GM21723 (cell line): ENCODE results near the gene MEPE.
"Not testable (repeated sequence)": the region's sequence is repeated elsewhere in the genome, so short reads cannot be mapped to it uniquely, and the experiment has no call there.

ENCODE experiments used
- ATAC-seq: cut with Tn5 transposase; IDR thresholded peaks from one replicate; pipeline ENCODE4 v1.9.1; 2021; ENCODE audit warnings: mild to moderate bottlenecking, moderate library complexity; ENCODE audit not compliant: unreplicated experiment

Gene MEPE

GRCh38 chr4:87881115-87881514, 48.3 kb downstream of the MEPE start:
- no peak for ATAC-seq

DNA sequence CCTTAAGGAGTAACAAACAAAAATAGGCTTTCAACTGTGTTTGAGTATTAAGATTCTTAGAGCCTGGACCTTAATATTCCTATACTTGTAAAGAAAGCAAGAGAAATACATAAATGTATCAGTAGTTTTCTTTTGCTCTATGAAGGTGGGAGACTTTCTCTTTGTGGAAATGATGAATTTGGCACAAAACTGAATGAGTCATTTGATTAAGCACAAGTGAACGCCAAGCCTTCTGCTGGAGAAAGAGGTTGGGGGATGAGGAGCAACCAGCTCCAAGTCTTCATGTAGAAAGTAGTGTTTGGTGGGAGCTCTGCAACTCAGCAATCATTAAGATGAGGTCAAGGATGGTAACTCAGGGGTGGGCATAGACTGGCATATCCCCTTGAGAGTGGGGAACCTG, 49.6 kb downstream of the MEPE start:
- no peak for ATAC-seq

- no peak for ATAC-seq
Measured at GRCh38 chr4:87882861-87883260, 50.1 kb downstream of the MEPE start.

GRCh38 chr4:87884976-87885549, 52.3 kb downstream of the MEPE start:
- no peak for ATAC-seq

GRCh38 chr4:87886083-87886482, 53.3 kb downstream of the MEPE start:
- ATAC-seq, result no peak

GRCh38 chr4:87890753-87891152, 58.0 kb downstream of the MEPE start:
- not testable (repeated sequence) for ATAC-seq

GRCh38 chr4:87895964-87896621, 63.3 kb downstream of the MEPE start:
- ATAC-seq, result no peak
